PC-3 (cell line): Measurements from ENCODE around the gene CALHM6. TPM values are rescaled to one million over a fixed set of nuclear protein-coding genes. Genes with fewer than 3 reads are reported as not detected.

Source experiments
- ATAC-seq: fragments of 200-7000 bp; cut with Tn5 transposase; 2 replicates; pipeline ENCODE4 v1.9.1; 2020; ENCODE audit warnings: mild to moderate bottlenecking, moderate library complexity
- BruUV-seq: library from RNA; stranded (reverse); fragments of 400-500 nt; replicated peaks from 2 replicates; lab custom pipeline; 2021; lab: Mats Ljungman, UMichigan
- CTCF ChIA-PET: fragments of 300-600 bp; sonication (Branson Sonifier 250); formaldehyde crosslinking; loops from one replicate; lab custom pipeline; 2022; ENCODE audit warnings: antibody characterized with exemption; lab: Charles Lee
- POLR2A ChIA-PET: fragments of 300-600 bp; sonication (Branson Sonifier 250); formaldehyde crosslinking; loops from one replicate; lab custom pipeline; 2022; ENCODE audit warnings: antibody characterized with exemption; ENCODE audit not compliant: unreplicated experiment; lab: Charles Lee
- DNase-seq: peaks from one replicate; pipeline ENCODE4 v3.0.0-alpha.2; 2015
- H2AFZ ChIP-seq: fragments of 300-600 bp; sonication (generic); 2 replicates; pipeline ENCODE4 v1.6.0; 2016; ENCODE audit warnings: antibody characterized with exemption, low read length
- H3F3A ChIP-seq: fragments of 300-600 bp; sonication (generic); one replicate; pipeline ENCODE4 v1.6.0; 2017; ENCODE audit warnings: antibody characterized with exemption, low read length, control low read depth, mild to moderate bottlenecking; ENCODE audit not compliant: unreplicated experiment
- H3K27ac ChIP-seq: fragments of 300-600 bp; sonication (generic); 2 replicates; pipeline ENCODE4 v1.5.1; 2016; ENCODE audit warnings: mild to moderate bottlenecking, low read length
- H3K27me3 ChIP-seq: fragments of 300-600 bp; sonication (generic); 2 replicates; pipeline ENCODE4 v1.6.1; 2016; ENCODE audit warnings: low read length, mixed read lengths
- H3K36me3 ChIP-seq: fragments of 300-600 bp; sonication (generic); 2 replicates; pipeline ENCODE4 v1.6.1; 2016; ENCODE audit warnings: low read depth, mixed run types, low read length, mixed read lengths
- H3K4me1 ChIP-seq: fragments of 300-600 bp; sonication (generic); 2 replicates; pipeline ENCODE4 v1.5.1; 2016; ENCODE audit warnings: low read length; ENCODE audit not compliant: insufficient read depth
- H3K4me2 ChIP-seq: fragments of 300-600 bp; sonication (generic); 2 replicates; pipeline ENCODE4 v1.6.0; 2016; ENCODE audit warnings: low read length
- H3K4me3 ChIP-seq: fragments of 300-600 bp; sonication (generic); 2 replicates; pipeline ENCODE4 v1.5.1; 2016; ENCODE audit warnings: mild to moderate bottlenecking, low read length, mixed read lengths
- H3K79me2 ChIP-seq: fragments of 300-600 bp; sonication (generic); 2 replicates; pipeline ENCODE4 v1.6.1; 2017; ENCODE audit warnings: low read length, mixed read lengths
- H3K9ac ChIP-seq: fragments of 300-600 bp; sonication (generic); 2 replicates; pipeline ENCODE4 v1.6.0; 2016; ENCODE audit warnings: mild to moderate bottlenecking, low read length
- H3K9me2 ChIP-seq: fragments of 300-600 bp; sonication (generic); replicated peaks from 2 replicates; pipeline ENCODE4 v1.6.1; 2016; ENCODE audit warnings: mixed run types, low read length, mixed read lengths
- H3K9me3 ChIP-seq: fragments of 300-600 bp; sonication (generic); 2 replicates; pipeline ENCODE4 v1.6.1; 2016; ENCODE audit warnings: low read length, mixed read lengths
- H4K20me1 ChIP-seq: fragments of 300-600 bp; sonication (generic); 2 replicates; pipeline ENCODE4 v1.6.1; 2016; ENCODE audit warnings: low read length, mixed read lengths
- EZH2 ChIP-seq: fragments of 300-600 bp; sonication (generic); IDR thresholded peaks from one replicate; pipeline ENCODE4 v1.6.1; 2017; ENCODE audit warnings: antibody characterized with exemption, mild to moderate bottlenecking, low read length; ENCODE audit not compliant: unreplicated experiment
- EZH2phosphoT487 ChIP-seq: fragments of 300-600 bp; sonication (generic); IDR thresholded peaks from 2 replicates; pipeline ENCODE4 v1.6.1; 2018; ENCODE audit warnings: mild to moderate bottlenecking, antibody characterized with exemption, low read length, borderline replicate concordance
- intact Hi-C: fragments of 100-400 bp; cut with micrococcal nuclease; formaldehyde crosslinking; loops from 2 replicates; pipeline ENCODE4 v1.9.0; 2023
- total RNA-seq: library from RNA; depleted of rRNA; stranded (reverse); fragments of >200 nt; gene quantifications from 2 replicates; pipeline ENCODE4 v1.2.3, GENCODE V29; 2014
- TF ChIP-seq, protein P1 (sequence below): fragments of 300-600 bp; sonication (generic); conservative IDR thresholded peaks from 2 replicates; pipeline ENCODE4 v1.5.1; 2017; ENCODE audit warnings: antibody characterized with exemption, low read depth, mild to moderate bottlenecking, low read length

Gene CALHM6
- total RNA-seq, 1 experiment from 2014 or later = not detected

DNA sequence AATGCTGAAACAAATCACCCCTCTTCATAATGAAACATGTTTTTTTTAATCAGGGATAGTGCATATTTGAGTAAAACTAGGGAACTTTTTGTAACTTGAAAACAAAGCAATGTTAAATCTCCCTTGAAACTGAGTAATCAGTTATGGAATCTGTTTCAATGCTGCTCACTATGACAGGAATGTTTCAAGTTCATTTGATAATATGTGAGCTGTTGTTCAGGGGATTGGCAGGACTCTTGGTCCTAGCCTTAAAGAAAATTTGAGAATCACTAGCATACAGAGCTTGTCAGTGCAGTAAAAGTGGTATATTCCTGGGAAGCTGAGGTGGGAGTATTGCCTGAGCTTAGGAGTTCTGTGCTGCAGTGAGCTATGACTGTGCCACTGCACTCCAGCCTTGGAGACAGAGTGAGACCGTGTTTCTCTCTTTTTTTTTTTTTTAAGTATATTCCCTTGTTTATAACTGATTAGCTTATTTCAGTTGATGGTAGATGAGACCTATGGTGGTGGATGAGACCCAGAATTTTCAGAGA is 21.6 kb upstream of the CALHM6 start:
- H3K4me2 ChIP-seq = no peak overlapping the region
- H3K36me3 ChIP-seq = no peaks in the 10 kb centered on the region
- BruUV-seq = no TSS peak

GRCh38 chr6:116443105-116443504 is 18.1 kb upstream of the CALHM6 start:
- no peak overlapping the region for H3K4me3 ChIP-seq
- H3K27me3 ChIP-seq = no peaks in the 10 kb centered on the region
- H3F3A ChIP-seq = peaks cover 5% of the 10 kb centered on the region
- H3K4me2 ChIP-seq = no peak overlapping the region
- H3K9me3 ChIP-seq = no peaks in the 10 kb centered on the region
- ATAC-seq (no peak), DNase-seq (no peak)
- no TSS peak for BruUV-seq
- no peaks in the 10 kb centered on the region for H4K20me1 ChIP-seq
- H3K36me3 ChIP-seq = no peaks in the 10 kb centered on the region
- peaks cover 24% of the 10 kb centered on the region for H3K4me1 ChIP-seq
- POLR2A ChIA-PET = no interaction called here
- no peaks in the 10 kb centered on the region for H3K9me2 ChIP-seq
- no peak overlapping the region for H3K27ac ChIP-seq
- no peak overlapping the region for H2AFZ ChIP-seq
- intact Hi-C loops = no loop called here
- no peak for TF ChIP-seq EZH2phosphoT487
- TF ChIP-seq EZH2 = no peak
- TF ChIP-seq, protein P1, sequence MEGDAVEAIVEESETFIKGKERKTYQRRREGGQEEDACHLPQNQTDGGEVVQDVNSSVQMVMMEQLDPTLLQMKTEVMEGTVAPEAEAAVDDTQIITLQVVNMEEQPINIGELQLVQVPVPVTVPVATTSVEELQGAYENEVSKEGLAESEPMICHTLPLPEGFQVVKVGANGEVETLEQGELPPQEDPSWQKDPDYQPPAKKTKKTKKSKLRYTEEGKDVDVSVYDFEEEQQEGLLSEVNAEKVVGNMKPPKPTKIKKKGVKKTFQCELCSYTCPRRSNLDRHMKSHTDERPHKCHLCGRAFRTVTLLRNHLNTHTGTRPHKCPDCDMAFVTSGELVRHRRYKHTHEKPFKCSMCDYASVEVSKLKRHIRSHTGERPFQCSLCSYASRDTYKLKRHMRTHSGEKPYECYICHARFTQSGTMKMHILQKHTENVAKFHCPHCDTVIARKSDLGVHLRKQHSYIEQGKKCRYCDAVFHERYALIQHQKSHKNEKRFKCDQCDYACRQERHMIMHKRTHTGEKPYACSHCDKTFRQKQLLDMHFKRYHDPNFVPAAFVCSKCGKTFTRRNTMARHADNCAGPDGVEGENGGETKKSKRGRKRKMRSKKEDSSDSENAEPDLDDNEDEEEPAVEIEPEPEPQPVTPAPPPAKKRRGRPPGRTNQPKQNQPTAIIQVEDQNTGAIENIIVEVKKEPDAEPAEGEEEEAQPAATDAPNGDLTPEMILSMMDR = no peak
- no peak overlapping the region for H3K9ac ChIP-seq
- H3K79me2 ChIP-seq = no peaks in the 10 kb centered on the region
- CTCF ChIA-PET = no interaction called here

More for the DNA sequence above, 21.6 kb upstream of the CALHM6 start:
- no peak overlapping the region for H2AFZ ChIP-seq
- POLR2A ChIA-PET = no interaction called here
- intact Hi-C loops = no loop called here
- CTCF ChIA-PET = interaction anchor here (0.6 kb wide), 1 partner anchor 444 kb away, joined by 6 read pairs; no protein-coding TSS in a partner anchor
- no peak overlapping the region for H3K27ac ChIP-seq
- TF ChIP-seq, protein P1 = no peak
- TF ChIP-seq EZH2phosphoT487 (no peak), EZH2 (no peak)
- H3K9ac ChIP-seq = no peak overlapping the region
- H3F3A ChIP-seq = no peaks in the 10 kb centered on the region
- no peaks in the 10 kb centered on the region for H4K20me1 ChIP-seq
- H3K4me3 ChIP-seq = no peak overlapping the region
- H3K79me2 ChIP-seq = no peaks in the 10 kb centered on the region
- H3K4me1 ChIP-seq = no peaks in the 10 kb centered on the region
- ATAC-seq (no peak), DNase-seq (no peak)
- H3K27me3 ChIP-seq = no peaks in the 10 kb centered on the region
- no peaks in the 10 kb centered on the region for H3K9me3 ChIP-seq
- H3K9me2 ChIP-seq = no peaks in the 10 kb centered on the region

GRCh38 chr6:116444092-116444491 is 17.1 kb upstream of the CALHM6 start:
- intact Hi-C loops = no loop called here
- BruUV-seq = no TSS peak
- Histone ChIP-seq H3K4me1 (peaks cover 27% of the 10 kb centered on the region), H2AFZ (no peak overlapping the region), H3K79me2 (no peaks in the 10 kb centered on the region), H3K4me2 (no peak overlapping the region), H3K9ac (no peak overlapping the region), H3K27ac (no peak overlapping the region), H3K27me3 (no peaks in the 10 kb centered on the region), H3K36me3 (no peaks in the 10 kb centered on the region), H3K9me2 (no peaks in the 10 kb centered on the region), H4K20me1 (no peaks in the 10 kb centered on the region), H3F3A (peaks cover 5% of the 10 kb centered on the region), H3K9me3 (no peaks in the 10 kb centered on the region), H3K4me3 (no peak overlapping the region)
- peak; percentile 39 for DNase-seq
- POLR2A ChIA-PET = no interaction called here
- CTCF ChIA-PET = no interaction called here
- TF ChIP-seq EZH2phosphoT487 (no peak), EZH2 (no peak)
- TF ChIP-seq, protein P1 = peak; percentile 65
- peak; percentile 52; the same call in 1 of the 2 replicates for ATAC-seq
